ENCODE measurements around the gene DUSP15.
"Not testable (repeated sequence)": the region's sequence is repeated elsewhere in the genome, so short reads cannot be mapped to it uniquely, and the experiment has no call there.

DUSP15 gene

DNA sequence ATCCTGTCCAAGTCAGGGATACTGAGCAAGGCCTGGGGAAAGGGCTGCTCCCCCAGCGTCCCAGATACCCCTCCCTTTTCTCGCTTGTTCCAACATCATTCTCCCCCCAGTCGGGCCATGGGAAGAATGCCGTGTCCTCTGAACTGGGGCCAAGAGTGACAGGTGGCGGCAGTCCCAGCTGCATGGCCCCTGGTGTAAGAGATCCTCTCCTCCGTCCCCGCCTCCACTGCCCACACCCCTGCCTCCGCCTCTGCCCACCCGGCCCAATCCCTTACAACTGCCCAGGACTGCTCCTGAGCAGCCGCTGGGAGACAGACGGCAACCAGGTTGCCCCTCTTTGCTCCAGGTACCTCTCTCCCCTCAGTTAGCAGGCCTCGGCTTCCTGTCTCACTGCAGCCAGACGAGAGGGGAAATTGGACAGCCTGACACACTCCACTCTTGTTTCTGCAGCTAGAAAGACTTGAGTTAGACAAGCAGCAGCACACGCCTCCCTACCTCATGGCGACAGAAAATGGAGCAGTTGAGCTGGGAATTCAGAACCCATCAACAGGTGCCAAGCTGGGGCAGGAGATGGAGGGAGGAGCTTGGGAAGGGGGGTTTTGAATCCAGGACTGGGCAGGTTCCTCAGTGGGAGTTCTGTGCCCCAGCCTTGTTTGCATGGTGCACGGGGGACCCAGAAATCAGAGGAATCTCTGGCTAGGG lies 51.1 kb downstream of the DUSP15 start, which contains the start of gene MYLK2:
Gene MYLK2 (plus strand): TSS at position 274 of the 702 bp plus-strand sequence. CDS start 225 bp downstream, at position 499.
- peak; percentile 64 for DNase-seq

DNA sequence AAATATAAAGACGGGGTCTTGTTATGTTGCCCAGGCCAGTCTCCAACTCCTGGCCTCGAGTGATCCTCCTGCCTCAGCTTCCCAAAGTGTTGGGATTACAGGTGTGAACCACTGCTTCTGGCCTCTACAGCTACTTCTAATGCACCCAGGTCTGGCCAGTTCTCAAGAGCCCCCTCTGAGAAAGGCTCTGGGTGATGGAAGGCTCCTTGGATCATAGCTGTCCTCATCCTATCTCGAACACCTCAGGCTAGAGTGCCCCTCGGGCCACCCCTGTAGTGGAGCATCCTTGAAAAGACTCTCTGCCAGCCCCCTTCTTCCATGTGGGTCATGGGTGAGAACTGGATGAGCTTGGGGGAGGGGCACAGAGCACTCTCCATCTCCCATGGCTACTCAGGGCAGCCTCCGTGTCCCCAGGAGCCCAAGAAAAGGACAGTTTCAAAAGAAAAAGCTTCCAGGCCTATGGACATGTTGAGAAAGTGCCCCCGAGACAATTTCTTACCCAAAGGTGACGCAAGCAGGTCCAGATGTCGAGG lies 51.9 kb downstream of the DUSP15 start:
- no peak for DNase-seq

DNA sequence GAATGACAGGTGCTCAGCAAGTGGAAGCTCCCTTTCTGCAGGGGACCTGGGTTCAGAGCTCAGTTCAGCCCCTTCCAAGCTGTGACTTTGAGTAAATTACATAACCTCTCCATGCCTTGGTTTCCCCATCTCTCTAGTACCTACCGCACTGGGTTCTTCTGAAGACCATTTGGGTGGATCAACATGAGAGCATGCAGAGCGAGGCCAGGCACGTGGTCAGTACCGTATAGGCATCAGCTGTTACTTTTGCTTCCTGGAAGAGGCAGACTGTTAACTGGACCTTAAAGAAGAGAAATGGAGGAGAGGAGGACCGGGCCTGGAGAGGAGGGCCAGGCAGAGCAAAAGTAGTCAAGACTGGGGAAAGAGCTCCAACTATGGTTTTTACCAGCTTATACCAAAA lies 52.9 kb downstream of the DUSP15 start:
- no peak for DNase-seq

DNA sequence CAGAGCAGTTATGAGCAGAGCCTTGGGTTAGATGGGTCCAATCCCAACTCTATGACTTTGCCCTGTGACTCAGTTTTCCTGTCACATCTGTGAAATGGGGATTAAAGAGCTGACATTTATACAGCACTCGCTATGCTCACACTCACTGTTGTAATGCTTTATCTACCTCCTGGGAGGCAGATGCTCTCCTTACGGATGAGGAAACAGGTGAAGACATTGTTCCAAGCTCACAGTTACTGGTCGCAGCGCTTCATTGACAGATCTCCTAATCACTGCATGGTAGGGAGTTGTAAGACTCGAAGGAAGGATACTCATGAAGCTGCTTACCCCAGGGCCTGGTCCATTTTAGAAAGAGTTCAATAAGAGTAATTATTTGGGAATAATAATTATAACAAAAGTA lies 54.1 kb downstream of the DUSP15 start:
- DNase-seq: peak in 1 of 2 experiments; percentile 54

DNA sequence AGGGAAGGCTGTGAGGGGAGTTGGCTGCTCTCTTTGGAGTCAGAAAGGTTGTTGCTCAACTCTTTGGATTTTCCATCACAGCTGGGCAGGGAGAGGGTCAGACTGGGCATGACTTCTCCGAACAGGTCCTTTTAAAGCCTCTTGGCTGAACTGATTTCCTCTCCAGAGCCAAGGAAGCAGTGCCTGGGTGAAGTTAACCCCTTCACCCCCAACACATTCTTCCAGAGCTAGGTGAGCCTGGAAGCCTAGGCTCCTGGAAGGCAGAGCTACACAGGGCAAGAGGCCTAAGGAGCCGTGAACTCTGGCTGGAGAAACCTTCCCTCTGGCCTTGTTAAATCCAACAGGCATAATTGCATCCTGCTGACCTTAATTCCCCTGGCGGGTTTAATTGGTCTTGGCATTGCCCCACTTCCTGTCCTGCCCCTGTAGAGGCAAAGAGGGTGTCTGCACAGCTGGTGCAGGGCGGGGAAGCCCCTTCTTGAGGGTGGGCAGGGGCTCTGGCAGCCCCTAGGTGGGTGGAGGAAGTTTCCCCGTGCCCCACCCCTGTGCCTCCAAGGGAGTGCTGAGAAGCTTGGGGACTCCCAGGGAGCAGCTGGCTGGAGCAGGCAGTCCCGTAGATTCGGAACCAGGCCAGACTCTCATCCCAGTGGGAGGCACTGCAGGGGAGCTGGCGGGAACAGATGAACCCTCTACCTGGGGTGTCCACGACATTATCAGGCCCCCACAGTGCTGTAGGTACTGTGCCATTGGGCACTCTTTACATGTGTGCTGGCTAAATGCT lies 54.7 kb downstream of the DUSP15 start:
- peak in 1 of 2 experiments; percentile 65 for DNase-seq

DNA sequence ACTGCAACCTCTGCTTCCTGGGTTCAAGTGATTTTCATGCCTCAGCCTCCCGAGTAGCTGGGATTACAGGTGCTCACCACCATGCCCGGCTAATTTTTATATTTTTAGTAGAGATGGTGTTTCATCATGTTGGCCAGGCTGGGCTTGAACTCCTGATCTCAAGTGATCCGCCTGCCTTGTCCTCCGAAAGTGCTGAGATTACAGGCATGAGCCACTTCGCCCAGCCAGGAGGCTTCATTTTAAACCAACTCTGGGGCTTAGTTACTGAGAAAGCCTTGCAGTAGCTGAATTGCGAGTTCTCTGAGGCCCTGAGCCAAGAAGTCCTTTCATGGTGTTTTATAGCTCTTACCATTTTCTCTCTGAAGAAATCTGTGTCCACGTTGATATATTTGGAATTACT lies 56.2 kb downstream of the DUSP15 start:
- not testable (repeated sequence) for DNase-seq

DNA sequence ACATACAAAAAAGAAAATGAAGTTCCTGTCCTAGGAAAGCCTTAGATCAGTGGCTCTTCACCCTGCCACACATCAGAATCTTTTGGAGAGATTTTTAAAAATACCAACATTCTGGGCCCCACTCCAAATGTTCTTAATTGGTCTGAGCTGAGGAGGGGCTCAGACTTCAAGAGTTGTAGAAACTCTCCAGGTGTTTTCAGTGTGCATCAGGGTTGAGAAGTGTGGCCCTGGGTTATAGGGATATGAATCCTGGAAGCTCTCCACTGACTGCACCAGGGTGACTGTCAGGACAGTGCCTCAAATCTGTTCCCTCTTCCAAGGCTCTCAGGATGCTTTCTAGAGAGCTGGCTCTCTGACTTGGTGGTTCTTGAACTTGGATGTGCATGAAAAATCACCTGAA lies 56.7 kb downstream of the DUSP15 start:
- DNase-seq: no peak

DNA sequence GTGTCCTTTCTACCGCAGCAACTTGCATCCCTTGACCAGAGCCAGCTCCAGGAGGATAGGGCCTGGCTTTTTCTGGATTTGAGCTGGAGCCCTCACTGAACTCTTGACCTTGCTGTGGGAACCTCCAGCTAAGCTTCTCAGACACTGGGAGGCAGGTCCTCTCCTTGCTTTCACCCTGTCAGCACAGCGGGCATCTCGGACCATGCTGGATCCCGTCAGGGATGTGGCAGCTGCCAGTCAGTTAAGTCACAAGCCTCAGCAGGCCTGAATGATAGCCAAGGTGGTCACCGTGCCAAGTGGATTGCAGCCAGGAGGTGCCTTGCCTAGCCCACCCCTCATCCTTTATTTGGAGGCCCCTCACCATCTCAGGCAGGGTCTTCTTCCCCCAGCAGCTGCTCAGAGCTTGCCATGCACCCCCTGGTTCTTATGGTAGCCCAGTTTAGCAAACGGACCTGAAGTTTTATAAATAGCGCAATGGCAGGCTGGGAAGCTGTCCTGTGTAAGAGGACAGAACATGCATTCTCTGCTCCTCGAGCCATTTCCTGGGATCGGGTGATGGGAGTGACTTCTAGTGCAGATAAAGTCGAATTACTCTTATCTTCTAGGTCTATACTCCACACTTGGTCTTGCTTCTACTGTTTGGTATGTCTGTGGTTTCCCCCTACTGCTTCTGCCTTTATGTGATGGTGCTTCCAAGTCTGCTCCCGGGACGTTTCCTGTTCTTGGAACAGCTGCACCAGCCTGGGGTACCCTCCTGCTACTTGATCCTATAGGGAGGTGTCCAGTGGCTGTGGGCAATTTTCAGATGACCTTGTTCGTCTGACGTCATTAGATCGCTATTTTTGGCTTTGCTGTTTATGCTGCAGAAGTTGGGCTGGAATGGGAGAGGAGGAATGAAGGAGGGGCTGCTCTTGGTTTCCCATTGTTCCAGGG lies 58.3 kb downstream of the DUSP15 start:
- peak in 1 of 2 experiments; percentile 41 for DNase-seq

DNA sequence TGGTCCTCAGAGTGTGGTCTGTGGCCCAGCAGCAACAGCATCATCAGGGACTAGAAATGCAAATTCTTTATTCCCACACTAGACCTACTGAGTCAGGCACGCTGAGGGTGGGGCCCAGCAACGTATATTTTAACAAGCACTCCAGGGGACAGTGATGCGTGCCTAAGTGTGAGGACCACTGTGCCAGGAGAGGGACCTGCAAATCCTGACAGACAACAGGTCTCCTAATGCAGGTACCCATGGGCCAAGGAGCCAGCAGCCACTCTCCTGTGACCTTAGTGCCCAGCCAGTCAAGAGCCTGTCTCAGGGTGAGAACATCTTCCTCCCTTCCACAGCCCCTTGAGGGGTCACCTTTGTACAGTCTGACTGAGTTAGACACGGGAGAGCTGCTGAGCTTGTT lies 59.1 kb downstream of the DUSP15 start:
- no peak for DNase-seq
